ENCODE data around the gene CSGALNACT2.
"Not testable (repeated sequence)": the region's sequence is repeated elsewhere in the genome, so short reads cannot be mapped to it uniquely, and the experiment has no call there.

Gene CSGALNACT2

GRCh38 chr10:43138021-43138756, at the start of gene CSGALNACT2:
CSGALNACT2 (plus strand) TSS chr10:43138445; CDS start chr10:43155150, 16,705 bp downstream.
- Histone ChIP-seq H3K9me3 (ENCODE audit: control insufficient read depth in 2 of 2, low read length in 2 of 2) (no peaks in the 10 kb centered on the region), H3K4me1 (ENCODE audit: control insufficient read depth in 2 of 2, insufficient read depth in 2 of 2, low read length in 2 of 2) (peaks cover 3 to 6% of the 10 kb centered on the region in 2 donors), H3K9ac (ENCODE audit: low read depth in 1 of 2, low read length in 2 of 2) (peak within 1 kb of the TSS; percentile 82 to 85), H3K27me3 (ENCODE audit: control insufficient read depth in 2 of 2, insufficient read depth in 2 of 2, low read length in 2 of 2) (no peaks in the 10 kb centered on the region), H3K4me3 (ENCODE audit: low read length in 2 of 2) (peak within 1 kb of the TSS; percentile 85 to 86), H3K27ac (ENCODE audit: low read depth in 2 of 2, low read length in 2 of 2) (peak within 1 kb of the TSS; percentile 87), H3K36me3 (ENCODE audit: control insufficient read depth in 2 of 2, insufficient read depth in 2 of 2, low read length in 2 of 2) (no peaks in the 10 kb centered on the region)

GRCh38 chr10:43089519-43089918, 48.7 kb upstream of the CSGALNACT2 start:
- Histone ChIP-seq H3K4me1 (ENCODE audit: control insufficient read depth in 2 of 2, insufficient read depth in 2 of 2, low read length in 2 of 2) (no peaks in the 10 kb centered on the region), H3K4me3 (ENCODE audit: low read length in 2 of 2) (no peak overlapping the region), H3K9ac (ENCODE audit: low read depth in 1 of 2, low read length in 2 of 2) (no peak overlapping the region), H3K36me3 (ENCODE audit: control insufficient read depth in 2 of 2, insufficient read depth in 2 of 2, low read length in 2 of 2) (no peaks in the 10 kb centered on the region), H3K27ac (ENCODE audit: low read depth in 2 of 2, low read length in 2 of 2) (no peak overlapping the region), H3K27me3 (ENCODE audit: control insufficient read depth in 2 of 2, insufficient read depth in 2 of 2, low read length in 2 of 2) (no peaks in the 10 kb centered on the region), H3K9me3 (ENCODE audit: control insufficient read depth in 2 of 2, low read length in 2 of 2) (no peaks in the 10 kb centered on the region)

- Histone ChIP-seq H3K9me3 (ENCODE audit: control insufficient read depth in 2 of 2, low read length in 2 of 2) (no peaks in the 10 kb centered on the region), H3K36me3 (ENCODE audit: control insufficient read depth in 2 of 2, insufficient read depth in 2 of 2, low read length in 2 of 2) (no peaks in the 10 kb centered on the region), H3K9ac (ENCODE audit: low read depth in 1 of 2, low read length in 2 of 2) (no peak overlapping the region)
Measured at GRCh38 chr10:43090188-43090587, 48.1 kb upstream of the CSGALNACT2 start.

GRCh38 chr10:43090664-43091063, 47.6 kb upstream of the CSGALNACT2 start:
- H3K9ac ChIP-seq (ENCODE audit: low read depth in 1 of 2, low read length in 2 of 2): no peak overlapping the region
- H3K27me3 ChIP-seq (ENCODE audit: control insufficient read depth in 2 of 2, insufficient read depth in 2 of 2, low read length in 2 of 2): no peaks in the 10 kb centered on the region
- H3K27ac ChIP-seq (ENCODE audit: low read depth in 2 of 2, low read length in 2 of 2): no peak overlapping the region
- no peak overlapping the region for H3K4me3 ChIP-seq (ENCODE audit: low read length in 2 of 2)
- no peaks in the 10 kb centered on the region for H3K9me3 ChIP-seq (ENCODE audit: control insufficient read depth in 2 of 2, low read length in 2 of 2)
- no peaks in the 10 kb centered on the region for H3K4me1 ChIP-seq (ENCODE audit: control insufficient read depth in 2 of 2, insufficient read depth in 2 of 2, low read length in 2 of 2)
- no peaks in the 10 kb centered on the region for H3K36me3 ChIP-seq (ENCODE audit: control insufficient read depth in 2 of 2, insufficient read depth in 2 of 2, low read length in 2 of 2)

More at GRCh38 chr10:43090188-43090587, 48.1 kb upstream of the CSGALNACT2 start:
- no peak overlapping the region for H3K27ac ChIP-seq (ENCODE audit: low read depth in 2 of 2, low read length in 2 of 2)
- H3K27me3 ChIP-seq (ENCODE audit: control insufficient read depth in 2 of 2, insufficient read depth in 2 of 2, low read length in 2 of 2): no peaks in the 10 kb centered on the region
- H3K4me3 ChIP-seq (ENCODE audit: low read length in 2 of 2): no peak overlapping the region
- H3K4me1 ChIP-seq (ENCODE audit: control insufficient read depth in 2 of 2, insufficient read depth in 2 of 2, low read length in 2 of 2): no peaks in the 10 kb centered on the region

- no peak overlapping the region for H3K4me3 ChIP-seq (ENCODE audit: low read length in 2 of 2)
- H3K9me3 ChIP-seq (ENCODE audit: control insufficient read depth in 2 of 2, low read length in 2 of 2): no peaks in the 10 kb centered on the region
- H3K4me1 ChIP-seq (ENCODE audit: control insufficient read depth in 2 of 2, insufficient read depth in 2 of 2, low read length in 2 of 2): no peaks in the 10 kb centered on the region
- H3K27ac ChIP-seq (ENCODE audit: low read depth in 2 of 2, low read length in 2 of 2): no peak overlapping the region
- no peaks in the 10 kb centered on the region for H3K27me3 ChIP-seq (ENCODE audit: control insufficient read depth in 2 of 2, insufficient read depth in 2 of 2, low read length in 2 of 2)
- no peaks in the 10 kb centered on the region for H3K36me3 ChIP-seq (ENCODE audit: control insufficient read depth in 2 of 2, insufficient read depth in 2 of 2, low read length in 2 of 2)
- H3K9ac ChIP-seq (ENCODE audit: low read depth in 1 of 2, low read length in 2 of 2): no peak overlapping the region
Measured at GRCh38 chr10:43091846-43092245, 46.4 kb upstream of the CSGALNACT2 start.

- no peaks in the 10 kb centered on the region for H3K27me3 ChIP-seq (ENCODE audit: control insufficient read depth in 2 of 2, insufficient read depth in 2 of 2, low read length in 2 of 2)
- H3K9ac ChIP-seq (ENCODE audit: low read depth in 1 of 2, low read length in 2 of 2): no peak overlapping the region
- no peaks in the 10 kb centered on the region for H3K9me3 ChIP-seq (ENCODE audit: control insufficient read depth in 2 of 2, low read length in 2 of 2)
- no peaks in the 10 kb centered on the region for H3K4me1 ChIP-seq (ENCODE audit: control insufficient read depth in 2 of 2, insufficient read depth in 2 of 2, low read length in 2 of 2)
- H3K4me3 ChIP-seq (ENCODE audit: low read length in 2 of 2): no peak overlapping the region
- H3K36me3 ChIP-seq (ENCODE audit: control insufficient read depth in 2 of 2, insufficient read depth in 2 of 2, low read length in 2 of 2): no peaks in the 10 kb centered on the region
- no peak overlapping the region for H3K27ac ChIP-seq (ENCODE audit: low read depth in 2 of 2, low read length in 2 of 2)
Measured at GRCh38 chr10:43093423-43094076, 44.7 kb upstream of the CSGALNACT2 start.

- Histone ChIP-seq H3K9ac (ENCODE audit: low read depth in 1 of 2, low read length in 2 of 2) (no peak overlapping the region), H3K36me3 (ENCODE audit: control insufficient read depth in 2 of 2, insufficient read depth in 2 of 2, low read length in 2 of 2) (no peaks in the 10 kb centered on the region), H3K27me3 (ENCODE audit: control insufficient read depth in 2 of 2, insufficient read depth in 2 of 2, low read length in 2 of 2) (no peaks in the 10 kb centered on the region), H3K9me3 (ENCODE audit: control insufficient read depth in 2 of 2, low read length in 2 of 2) (no peaks in the 10 kb centered on the region), H3K4me3 (ENCODE audit: low read length in 2 of 2) (no peak overlapping the region), H3K4me1 (ENCODE audit: control insufficient read depth in 2 of 2, insufficient read depth in 2 of 2, low read length in 2 of 2) (no peaks in the 10 kb centered on the region), H3K27ac (ENCODE audit: low read depth in 2 of 2, low read length in 2 of 2) (no peak overlapping the region)
Measured at GRCh38 chr10:43094085-43094484, 44.2 kb upstream of the CSGALNACT2 start.

GRCh38 chr10:43099339-43099738, 38.9 kb upstream of the CSGALNACT2 start:
- not testable (repeated sequence) for H3K27me3 ChIP-seq (ENCODE audit: control insufficient read depth in 2 of 2, insufficient read depth in 2 of 2, low read length in 2 of 2); H3K27ac ChIP-seq (ENCODE audit: low read depth in 2 of 2, low read length in 2 of 2); H3K4me1 ChIP-seq (ENCODE audit: control insufficient read depth in 2 of 2, insufficient read depth in 2 of 2, low read length in 2 of 2); H3K9me3 ChIP-seq (ENCODE audit: control insufficient read depth in 2 of 2, low read length in 2 of 2); H3K4me3 ChIP-seq (ENCODE audit: low read length in 2 of 2); H3K9ac ChIP-seq (ENCODE audit: low read depth in 1 of 2, low read length in 2 of 2); H3K36me3 ChIP-seq (ENCODE audit: control insufficient read depth in 2 of 2, insufficient read depth in 2 of 2, low read length in 2 of 2)

GRCh38 chr10:43099928-43100327, 38.3 kb upstream of the CSGALNACT2 start:
- Histone ChIP-seq H3K9me3 (ENCODE audit: control insufficient read depth in 2 of 2, low read length in 2 of 2) (no peaks in the 10 kb centered on the region), H3K4me3 (ENCODE audit: low read length in 2 of 2) (no peak overlapping the region), H3K4me1 (ENCODE audit: control insufficient read depth in 2 of 2, insufficient read depth in 2 of 2, low read length in 2 of 2) (peaks cover 3 to 4% of the 10 kb centered on the region in 2 donors), H3K27me3 (ENCODE audit: control insufficient read depth in 2 of 2, insufficient read depth in 2 of 2, low read length in 2 of 2) (peaks cover 8 to 10% of the 10 kb centered on the region in 2 donors), H3K27ac (ENCODE audit: low read depth in 2 of 2, low read length in 2 of 2) (no peak overlapping the region), H3K9ac (ENCODE audit: low read depth in 1 of 2, low read length in 2 of 2) (no peak overlapping the region), H3K36me3 (ENCODE audit: control insufficient read depth in 2 of 2, insufficient read depth in 2 of 2, low read length in 2 of 2) (no peaks in the 10 kb centered on the region)

- Histone ChIP-seq H3K27me3 (ENCODE audit: control insufficient read depth in 2 of 2, insufficient read depth in 2 of 2, low read length in 2 of 2) (peaks cover 10 to 11% of the 10 kb centered on the region in 2 donors), H3K36me3 (ENCODE audit: control insufficient read depth in 2 of 2, insufficient read depth in 2 of 2, low read length in 2 of 2) (no peaks in the 10 kb centered on the region), H3K4me1 (ENCODE audit: control insufficient read depth in 2 of 2, insufficient read depth in 2 of 2, low read length in 2 of 2) (peaks cover 8% of the 10 kb centered on the region in 2 donors), H3K27ac (ENCODE audit: low read depth in 2 of 2, low read length in 2 of 2) (no peak overlapping the region), H3K9ac (ENCODE audit: low read depth in 1 of 2, low read length in 2 of 2) (no peak overlapping the region), H3K9me3 (ENCODE audit: control insufficient read depth in 2 of 2, low read length in 2 of 2) (no peaks in the 10 kb centered on the region), H3K4me3 (ENCODE audit: low read length in 2 of 2) (no peak overlapping the region)
Measured at GRCh38 chr10:43100366-43100765, 37.9 kb upstream of the CSGALNACT2 start.
